ENCODE measurements around the gene CD63. TPM values are rescaled to one million over a fixed set of nuclear protein-coding genes. Genes with fewer than 3 reads are reported as not detected.
A peak's percentile ranks its signal among the peaks of the same experiment; 100 is the strongest.

The CD63 gene
- total and polyA plus RNA-seq, 12 donors, result 565 to 2,861 (median 793) TPM

DNA sequence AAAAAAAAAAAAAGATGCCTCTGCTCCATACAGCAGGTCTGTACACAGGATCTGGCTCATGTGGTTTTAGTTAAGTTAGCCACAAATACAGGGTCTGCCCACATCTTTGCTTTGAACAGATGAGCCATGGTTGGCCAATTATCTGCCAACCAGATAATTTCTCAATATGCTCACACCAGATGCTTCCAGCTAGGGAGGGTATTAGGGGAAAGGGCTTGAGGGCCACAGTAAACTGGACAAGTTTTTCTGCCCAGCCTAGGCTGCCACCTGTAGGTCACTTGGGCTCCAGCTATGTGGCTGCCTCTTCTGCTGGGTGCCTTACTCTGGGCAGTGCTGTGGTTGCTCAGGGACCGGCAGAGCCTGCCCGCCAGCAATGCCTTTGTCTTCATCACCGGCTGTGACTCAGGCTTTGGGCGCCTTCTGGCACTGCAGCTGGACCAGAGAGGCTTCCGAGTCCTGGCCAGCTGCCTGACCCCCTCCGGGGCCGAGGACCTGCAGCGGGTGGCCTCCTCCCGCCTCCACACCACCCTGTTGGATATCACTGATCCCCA is 7.8 kb downstream of the CD63 start:
- TF ChIP-seq, protein P1, sequence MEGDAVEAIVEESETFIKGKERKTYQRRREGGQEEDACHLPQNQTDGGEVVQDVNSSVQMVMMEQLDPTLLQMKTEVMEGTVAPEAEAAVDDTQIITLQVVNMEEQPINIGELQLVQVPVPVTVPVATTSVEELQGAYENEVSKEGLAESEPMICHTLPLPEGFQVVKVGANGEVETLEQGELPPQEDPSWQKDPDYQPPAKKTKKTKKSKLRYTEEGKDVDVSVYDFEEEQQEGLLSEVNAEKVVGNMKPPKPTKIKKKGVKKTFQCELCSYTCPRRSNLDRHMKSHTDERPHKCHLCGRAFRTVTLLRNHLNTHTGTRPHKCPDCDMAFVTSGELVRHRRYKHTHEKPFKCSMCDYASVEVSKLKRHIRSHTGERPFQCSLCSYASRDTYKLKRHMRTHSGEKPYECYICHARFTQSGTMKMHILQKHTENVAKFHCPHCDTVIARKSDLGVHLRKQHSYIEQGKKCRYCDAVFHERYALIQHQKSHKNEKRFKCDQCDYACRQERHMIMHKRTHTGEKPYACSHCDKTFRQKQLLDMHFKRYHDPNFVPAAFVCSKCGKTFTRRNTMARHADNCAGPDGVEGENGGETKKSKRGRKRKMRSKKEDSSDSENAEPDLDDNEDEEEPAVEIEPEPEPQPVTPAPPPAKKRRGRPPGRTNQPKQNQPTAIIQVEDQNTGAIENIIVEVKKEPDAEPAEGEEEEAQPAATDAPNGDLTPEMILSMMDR (IDR thresholded peaks at IDR 0.05), result peak; percentile 23 to 73 (median 59)
- peak overlapping the region in 9 of 10 donors; percentile 62 to 96 (median 92) for H3K27ac ChIP-seq
- peaks cover 0 to 65% (median 16%) of the 10 kb centered on the region in 9 donors for H3K36me3 ChIP-seq
- 22 to 25% methylated on average over 9 of the region's 9 CpGs for WGBS, 2 donors
- H3K27me3 ChIP-seq, result no peaks in the 10 kb centered on the region
- peak overlapping the region in 2 of 10 donors; percentile 5 to 10 for H3K4me3 ChIP-seq
- ATAC-seq (peak; percentile 44 to 77 (median 60)), DNase-seq (peak in 1 of 2 donors; percentile 64)
- peaks cover 27 to 88% (median 80%) of the 10 kb centered on the region in 9 donors for H3K4me1 ChIP-seq
- no peaks in the 10 kb centered on the region for H3K9me3 ChIP-seq
- intact Hi-C loops (cut with DNase I), result loop anchor here in 7 of 10 donors (2.0 to 5.0 kb wide), 5 partner anchors 38 to 64 kb away; a partner anchor contains a TSS

DNA sequence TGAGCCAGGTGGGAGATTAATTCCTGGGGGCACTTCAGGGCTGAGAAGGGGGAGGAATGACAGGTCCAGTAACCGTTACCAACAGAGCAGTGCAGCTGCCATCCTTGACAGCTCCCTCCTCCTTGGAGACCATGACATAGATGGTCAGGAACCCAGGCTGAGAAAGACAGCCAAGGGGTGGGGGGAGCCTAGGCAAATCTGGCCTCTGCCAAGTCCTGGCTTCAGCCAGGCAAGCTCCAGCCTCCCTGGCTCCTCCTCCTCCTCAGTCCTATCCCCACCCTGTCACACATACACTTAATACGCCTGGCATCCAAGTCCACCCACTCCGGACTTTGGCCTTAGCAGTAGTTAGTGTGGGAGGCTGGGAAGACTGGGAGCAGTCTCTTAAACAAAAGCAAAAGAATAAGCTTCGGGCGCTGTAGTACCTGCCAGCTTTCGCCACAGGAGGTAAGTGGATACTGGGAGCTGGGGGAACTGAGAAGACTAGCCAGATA is 8.7 kb downstream of the CD63 start, which contains the start of gene RDH5:
RDH5 (plus strand) TSS at position 323 of the 494 bp plus-strand sequence. CDS start 792 bp downstream, outside the sequence.
- Histone ChIP-seq H3K36me3 (peaks cover 0 to 56% (median 11%) of the 10 kb centered on the region in 9 donors), H3K4me3 (peak within 1 kb of the TSS in 2 of 10 donors; percentile 5 to 10), H3K9me3 (no peaks in the 10 kb centered on the region), H3K4me1 (peaks cover 33 to 87% (median 79%) of the 10 kb centered on the region in 9 donors), H3K27ac (peak within 1 kb of the TSS; percentile 5 to 97 (median 92)), H3K27me3 (no peaks in the 10 kb centered on the region)
- TF ChIP-seq, protein P1 (IDR thresholded peaks at IDR 0.05), result no peak
- ATAC-seq (peak; percentile 31 to 72 (median 38)), DNase-seq (peak in 1 of 2 donors; percentile 60)
- intact Hi-C loops (cut with DNase I), result loop anchor here in 7 of 10 donors (2.0 to 5.0 kb wide), 5 partner anchors 37 to 63 kb away; a partner anchor contains a TSS
- 42 to 55% methylated on average over 6 of the region's 6 CpGs for WGBS, 2 donors

DNA sequence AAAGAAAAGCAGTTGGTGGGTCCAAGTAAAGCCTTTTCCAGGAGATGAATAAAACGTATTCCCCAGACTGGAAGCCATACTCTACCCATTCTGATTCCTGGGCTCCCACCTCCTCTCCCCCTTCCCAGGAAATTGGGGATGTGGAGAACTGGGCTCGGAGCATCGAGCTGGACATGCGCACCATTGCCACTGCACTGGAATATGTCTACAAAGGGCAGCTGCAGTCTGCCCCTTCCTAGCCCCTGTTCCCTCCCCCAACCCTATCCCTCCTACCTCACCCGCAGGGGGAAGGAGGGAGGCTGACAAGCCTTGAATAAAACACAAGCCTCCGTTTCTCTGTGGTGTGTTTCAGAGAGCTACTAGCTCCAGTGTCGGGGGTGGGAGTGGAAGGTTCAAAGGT is 9.4 kb downstream of the CD63 start:
- TF ChIP-seq, protein P1 (IDR thresholded peaks at IDR 0.05), result no peak
- no peaks in the 10 kb centered on the region for H3K9me3 ChIP-seq
- intact Hi-C loops (cut with DNase I), result no loop called here
- ATAC-seq (no peak), DNase-seq (no peak)
- no peaks in the 10 kb centered on the region for H3K27me3 ChIP-seq
- H3K4me3 ChIP-seq, result no peak overlapping the region
- 72 to 76% methylated on average over 7 of the region's 7 CpGs for WGBS, 2 donors
- peak overlapping the region in 9 of 10 donors; percentile 89 to 97 (median 93) for H3K27ac ChIP-seq
- H3K36me3 ChIP-seq, result peaks cover 0 to 49% (median 6%) of the 10 kb centered on the region in 9 donors
- peaks cover 37 to 87% (median 78%) of the 10 kb centered on the region in 9 donors for H3K4me1 ChIP-seq

DNA sequence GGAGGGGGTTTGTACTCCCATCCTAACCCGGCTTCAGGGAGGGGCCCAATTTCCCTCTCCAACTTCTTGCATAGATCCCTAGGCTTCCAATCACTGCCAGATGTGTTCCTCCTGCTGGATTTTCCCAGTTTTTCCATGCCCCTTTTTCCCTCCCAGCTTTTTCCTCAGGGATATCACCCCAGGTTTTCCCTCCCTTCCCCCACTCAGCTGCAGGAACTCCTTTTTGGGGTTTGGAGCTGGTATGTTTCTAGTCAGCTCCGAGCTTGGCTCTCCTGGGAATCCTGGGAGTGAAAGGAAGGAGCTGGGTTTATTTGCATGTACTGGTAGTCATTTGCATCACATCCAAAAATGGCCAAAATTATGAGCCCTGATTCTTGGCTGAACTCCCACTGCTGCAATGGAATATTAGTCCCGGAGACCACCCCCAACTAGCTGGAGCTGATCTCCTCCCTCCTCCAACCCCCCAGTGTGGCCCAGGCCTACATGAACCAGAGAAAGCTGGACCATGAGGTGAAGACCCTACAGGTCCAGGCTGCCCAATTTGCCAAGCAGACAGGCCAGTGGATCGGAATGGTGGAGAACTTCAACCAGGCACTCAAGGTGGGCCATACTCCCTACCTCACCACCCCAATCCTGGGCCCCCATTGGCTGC is 10.1 kb downstream of the CD63 start:
- TF ChIP-seq, protein P1 (IDR thresholded peaks at IDR 0.05), result no peak
- Histone ChIP-seq H3K9me3 (no peaks in the 10 kb centered on the region), H3K27me3 (no peaks in the 10 kb centered on the region), H3K4me3 (peak overlapping the region in 1 of 10 donors; percentile 70), H3K36me3 (peaks cover 0 to 43% (median under 1%) of the 10 kb centered on the region in 9 donors), H3K4me1 (peaks cover 33 to 85% (median 74%) of the 10 kb centered on the region in 9 donors), H3K27ac (peak overlapping the region in 9 of 10 donors; percentile 89 to 97 (median 93))
- no peak for DNase-seq
- intact Hi-C loops (cut with DNase I), result no loop called here
- 48 to 61% methylated on average over 4 of the region's 4 CpGs for WGBS, 2 donors
- ATAC-seq, result no peak
